Measurements from ENCODE around the gene PEX10.

The PEX10 gene

DNA sequence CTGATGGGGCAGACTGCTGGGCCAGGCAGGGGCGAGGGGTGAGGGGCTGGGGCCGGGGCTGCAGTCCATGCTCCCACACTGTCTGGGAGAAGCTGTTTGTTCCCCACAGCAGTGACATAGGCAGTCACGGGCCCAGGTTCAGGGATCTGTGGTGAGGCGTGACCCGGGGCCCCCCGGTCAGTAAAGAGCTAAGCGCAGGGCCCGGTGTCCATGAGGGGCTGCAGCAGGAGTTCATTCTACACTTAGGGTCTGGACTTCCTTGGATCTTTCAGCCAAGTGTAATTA is 4.4 kb downstream of the PEX10 start:
- TF ChIP-seq, protein P1, sequence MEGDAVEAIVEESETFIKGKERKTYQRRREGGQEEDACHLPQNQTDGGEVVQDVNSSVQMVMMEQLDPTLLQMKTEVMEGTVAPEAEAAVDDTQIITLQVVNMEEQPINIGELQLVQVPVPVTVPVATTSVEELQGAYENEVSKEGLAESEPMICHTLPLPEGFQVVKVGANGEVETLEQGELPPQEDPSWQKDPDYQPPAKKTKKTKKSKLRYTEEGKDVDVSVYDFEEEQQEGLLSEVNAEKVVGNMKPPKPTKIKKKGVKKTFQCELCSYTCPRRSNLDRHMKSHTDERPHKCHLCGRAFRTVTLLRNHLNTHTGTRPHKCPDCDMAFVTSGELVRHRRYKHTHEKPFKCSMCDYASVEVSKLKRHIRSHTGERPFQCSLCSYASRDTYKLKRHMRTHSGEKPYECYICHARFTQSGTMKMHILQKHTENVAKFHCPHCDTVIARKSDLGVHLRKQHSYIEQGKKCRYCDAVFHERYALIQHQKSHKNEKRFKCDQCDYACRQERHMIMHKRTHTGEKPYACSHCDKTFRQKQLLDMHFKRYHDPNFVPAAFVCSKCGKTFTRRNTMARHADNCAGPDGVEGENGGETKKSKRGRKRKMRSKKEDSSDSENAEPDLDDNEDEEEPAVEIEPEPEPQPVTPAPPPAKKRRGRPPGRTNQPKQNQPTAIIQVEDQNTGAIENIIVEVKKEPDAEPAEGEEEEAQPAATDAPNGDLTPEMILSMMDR (IDR thresholded peaks at IDR 0.05; ENCODE audit: low read depth, low read length): no peak
- no peak overlapping the region for H3K4me3 ChIP-seq (replicated peaks in 1 of 2; ENCODE audit: low read depth in 2 of 2, low read length in 2 of 2)
- no peak for DNase-seq (ENCODE audit: low read depth in 2 of 2)

DNA sequence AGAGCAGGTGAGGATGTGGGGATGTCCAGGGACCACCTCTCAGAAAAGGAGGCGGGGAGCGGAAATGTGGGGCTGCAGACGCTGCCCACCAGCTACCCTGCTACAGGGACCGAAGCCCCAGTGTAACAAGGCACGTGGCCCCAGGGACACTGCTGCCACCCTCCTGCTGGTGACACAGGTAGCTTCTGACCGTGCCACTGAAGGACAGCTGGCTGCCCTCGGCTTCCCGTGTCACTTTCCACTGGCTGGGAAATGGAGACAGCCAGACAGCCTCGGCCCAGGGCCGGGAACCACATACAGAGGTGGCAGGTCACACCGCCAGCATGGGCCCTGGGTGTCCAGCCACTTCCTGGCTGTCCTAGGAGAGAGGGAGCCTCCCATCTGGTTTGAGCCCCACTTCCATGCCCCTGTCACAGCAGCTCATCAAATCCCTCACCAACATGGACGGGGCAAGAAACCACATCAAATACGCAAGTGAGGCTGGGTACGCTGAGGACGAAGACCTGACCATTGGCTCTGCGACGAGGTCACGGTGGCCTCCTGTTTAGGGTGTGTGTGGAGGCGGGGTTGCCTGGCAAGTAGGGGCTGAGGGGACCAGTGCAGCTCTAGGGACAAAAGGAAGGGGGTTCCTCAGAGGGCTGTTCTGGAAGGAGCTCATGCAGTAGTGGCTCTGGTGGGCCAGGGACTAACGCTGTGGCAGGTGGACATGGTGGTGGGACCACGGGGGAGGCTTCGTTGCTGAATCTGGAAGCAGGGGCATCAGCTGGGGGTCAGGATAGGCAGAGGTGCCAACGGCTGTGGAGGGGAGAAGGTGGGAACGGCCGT is 5.0 kb downstream of the PEX10 start:
- DNase-seq (ENCODE audit: low read depth in 2 of 2): no peak
- H3K4me3 ChIP-seq (replicated peaks in 1 of 2; ENCODE audit: low read depth in 2 of 2, low read length in 2 of 2): no peak overlapping the region
- TF ChIP-seq, protein P1 (IDR thresholded peaks at IDR 0.05; ENCODE audit: low read depth, low read length): no peak

DNA sequence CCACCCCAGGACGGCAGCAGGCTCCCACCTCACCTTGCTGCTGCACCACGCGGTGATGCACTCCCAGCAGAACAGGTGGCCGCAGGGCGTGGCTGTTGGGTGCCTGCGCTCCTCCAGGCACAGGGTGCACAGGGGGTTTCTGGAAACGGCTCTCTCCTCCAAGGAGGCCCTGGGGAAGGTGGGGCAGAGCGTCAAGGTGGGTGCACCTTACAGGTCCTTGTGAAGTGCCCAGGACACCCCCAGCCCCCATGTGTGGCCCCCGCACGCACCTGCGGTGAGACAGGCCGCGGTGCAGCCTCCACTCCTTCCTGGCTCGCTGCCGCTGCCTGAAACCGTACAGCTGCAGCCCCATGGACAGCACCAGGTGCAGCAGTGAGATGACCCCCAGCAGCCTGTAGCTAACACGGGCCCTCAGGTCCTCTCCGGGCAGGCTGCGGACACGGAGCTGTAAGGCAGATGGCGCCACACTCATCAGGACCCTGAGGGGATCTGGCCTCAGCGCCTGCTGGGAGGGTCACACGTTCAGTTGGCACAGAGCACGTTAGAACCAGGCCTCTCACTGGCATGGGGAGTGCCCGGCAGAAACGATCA is 5.8 kb downstream of the PEX10 start:
- TF ChIP-seq, protein P1 (IDR thresholded peaks at IDR 0.05; ENCODE audit: low read depth, low read length): no peak
- DNase-seq (ENCODE audit: low read depth in 2 of 2): no peak
- no peak overlapping the region for H3K4me3 ChIP-seq (replicated peaks in 1 of 2; ENCODE audit: low read depth in 2 of 2, low read length in 2 of 2)

DNA sequence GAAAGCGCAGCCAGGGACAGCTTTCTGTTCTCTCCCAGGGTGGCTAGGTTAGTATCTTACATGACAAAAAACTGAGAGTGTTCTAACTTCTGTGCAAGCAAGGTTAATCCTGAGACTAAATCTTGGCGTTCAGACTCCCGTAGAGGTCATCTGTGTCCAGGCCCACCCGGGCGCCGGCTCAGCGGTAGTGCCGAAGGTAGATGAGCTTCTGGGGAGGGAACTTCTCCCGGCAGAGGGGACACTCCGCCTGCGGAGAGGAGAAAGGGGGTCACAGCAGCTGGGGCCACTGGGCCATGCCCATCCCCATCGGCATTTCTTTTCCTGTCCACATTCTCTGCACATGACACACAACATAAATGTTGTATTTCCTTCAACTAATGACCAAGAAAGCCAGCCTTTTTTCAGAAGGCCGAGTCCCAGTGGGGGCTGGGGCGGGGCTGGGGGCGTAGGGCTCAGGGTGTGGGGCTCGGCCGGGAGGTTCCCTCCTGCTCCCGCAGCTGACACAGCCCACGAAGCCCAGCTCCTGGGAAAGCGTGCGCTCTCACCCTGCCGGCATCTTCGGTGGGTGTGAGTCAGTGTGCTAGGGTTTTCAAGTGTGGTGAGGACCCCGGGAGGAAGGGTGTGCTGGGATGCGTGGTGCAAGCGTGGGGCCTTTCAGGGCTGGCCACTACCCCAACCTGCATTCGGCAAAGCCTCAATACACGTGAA is 6.6 kb downstream of the PEX10 start:
- TF ChIP-seq, protein P1 (IDR thresholded peaks at IDR 0.05; ENCODE audit: low read depth, low read length): no peak
- no peak overlapping the region for H3K4me3 ChIP-seq (replicated peaks in 1 of 2; ENCODE audit: low read depth in 2 of 2, low read length in 2 of 2)
- peak in 1 of 2 donors; percentile 42 for DNase-seq (ENCODE audit: low read depth in 2 of 2)

DNA sequence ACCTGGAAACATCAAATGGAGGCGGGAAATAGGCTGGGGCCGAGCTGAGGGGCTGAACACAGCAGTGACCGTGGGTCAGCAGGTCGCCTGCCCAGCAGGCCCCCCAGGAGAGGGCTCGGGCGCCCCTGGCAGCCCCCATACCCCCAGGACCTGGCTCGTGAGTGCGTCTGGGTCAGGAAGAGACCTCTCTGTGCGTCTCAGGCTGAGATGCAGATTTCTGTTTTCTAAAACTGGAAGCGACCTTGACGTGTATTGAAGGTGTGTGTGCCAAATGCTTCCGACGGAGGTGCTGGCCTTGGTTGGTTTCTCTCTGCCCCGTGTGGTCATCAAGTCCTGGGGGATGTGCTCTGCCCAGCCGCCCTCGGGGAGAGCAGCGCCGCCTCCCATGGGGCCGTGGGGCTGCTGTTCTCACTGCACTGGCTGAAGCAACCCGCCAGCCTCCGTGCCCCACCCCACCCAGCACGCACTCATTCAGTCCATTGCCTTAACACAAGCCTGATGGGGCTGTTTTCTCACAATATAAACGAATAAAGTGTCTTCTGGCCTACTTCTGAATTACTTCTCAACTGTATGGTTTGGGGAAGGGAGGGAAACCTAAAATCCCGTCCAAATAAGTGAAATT is 7.4 kb downstream of the PEX10 start:
- DNase-seq (ENCODE audit: low read depth in 2 of 2): peak in 1 of 2 donors; percentile 41
- no peak overlapping the region for H3K4me3 ChIP-seq (replicated peaks in 1 of 2; ENCODE audit: low read depth in 2 of 2, low read length in 2 of 2)
- TF ChIP-seq, protein P1 (IDR thresholded peaks at IDR 0.05; ENCODE audit: low read depth, low read length): no peak

DNA sequence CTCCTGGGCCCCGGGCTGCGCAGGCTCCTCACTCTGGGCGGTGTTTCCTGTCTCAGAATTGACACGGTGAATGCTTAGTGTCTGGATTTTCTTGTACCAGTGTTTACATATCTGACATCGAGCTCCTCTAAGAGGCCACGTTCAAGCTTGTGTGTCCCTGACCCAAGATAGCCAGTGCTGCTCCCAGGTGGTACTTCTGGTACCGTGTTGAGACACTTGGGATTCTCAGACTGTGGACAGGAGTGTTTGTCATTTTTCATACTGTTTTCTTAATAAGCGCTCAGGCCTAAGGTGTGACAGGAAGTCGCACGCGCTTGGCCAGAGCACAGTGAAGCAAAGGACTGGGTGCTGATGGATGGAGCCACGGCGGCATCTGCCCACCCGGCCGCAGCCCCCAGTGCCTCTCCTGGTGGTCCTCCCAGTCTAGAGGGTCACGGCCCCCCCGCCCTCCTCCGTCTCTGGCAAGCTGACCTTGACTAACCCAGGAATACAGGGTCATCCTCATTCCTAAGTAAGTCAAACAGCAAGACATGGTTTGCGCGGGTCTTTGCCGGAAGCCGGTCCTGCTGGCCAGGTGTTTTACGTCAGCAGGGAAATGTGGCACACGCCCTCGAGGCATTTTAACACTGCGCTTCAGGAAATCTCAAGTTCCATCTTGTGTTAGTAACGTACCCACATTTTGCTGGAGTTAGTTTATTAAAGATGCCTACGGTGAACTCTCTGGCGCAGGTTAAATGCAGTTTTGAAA is 8.0 kb downstream of the PEX10 start:
- no peak overlapping the region for H3K4me3 ChIP-seq (replicated peaks in 1 of 2; ENCODE audit: low read depth in 2 of 2, low read length in 2 of 2)
- TF ChIP-seq, protein P1 (IDR thresholded peaks at IDR 0.05; ENCODE audit: low read depth, low read length): no peak
- DNase-seq (ENCODE audit: low read depth in 2 of 2): no peak

All from cardiac fibroblast (primary cell).